T-helper 9 cell (primary cell): Measurements from ENCODE around the gene CIITA.
A peak's percentile ranks its signal among the peaks of the same experiment; 100 is the strongest.

Experiments used
- DNase-seq: peaks from one replicate; pipeline ENCODE4 v3.0.0-alpha.2; 2020

CIITA gene

GRCh38 chr16:10879681-10880589 is 2.9 kb downstream of the CIITA start:
- DNase-seq, result no peak

GRCh38 chr16:10880594-10881452 is 3.8 kb downstream of the CIITA start:
- no peak for DNase-seq

- no peak for DNase-seq
These were observed 4.6 kb downstream of the CIITA start for GRCh38 chr16:10881479-10882030.

- DNase-seq, result no peak
These were observed 6.0 kb downstream of the CIITA start for GRCh38 chr16:10883004-10883403.

GRCh38 chr16:10885246-10885645 is 8.2 kb downstream of the CIITA start:
- DNase-seq, result no peak

GRCh38 chr16:10888320-10888937 is 11.4 kb downstream of the CIITA start:
- DNase-seq, result no peak

- DNase-seq, result no peak
These were observed 12.9 kb downstream of the CIITA start for GRCh38 chr16:10889855-10890254.

- no peak for DNase-seq
These were observed 15.8 kb downstream of the CIITA start for GRCh38 chr16:10892782-10893318.

GRCh38 chr16:10895053-10895946 is 18.3 kb downstream of the CIITA start:
- peak; percentile 26 for DNase-seq

GRCh38 chr16:10896165-10896564 is 19.2 kb downstream of the CIITA start:
- no peak for DNase-seq

GRCh38 chr16:10896723-10897122 is 19.7 kb downstream of the CIITA start:
- no peak for DNase-seq

- no peak for DNase-seq
These were observed 20.1 kb downstream of the CIITA start for GRCh38 chr16:10897134-10897533.

- DNase-seq, result no peak
These were observed 26.0 kb downstream of the CIITA start for GRCh38 chr16:10902999-10903398.

GRCh38 chr16:10906482-10906881 is 29.5 kb downstream of the CIITA start:
- no peak for DNase-seq

- no peak for DNase-seq
These were observed 30.1 kb downstream of the CIITA start for GRCh38 chr16:10906914-10907756.

- DNase-seq, result no peak
These were observed 30.7 kb downstream of the CIITA start for GRCh38 chr16:10907757-10908045.

- no peak for DNase-seq
These were observed 34.3 kb downstream of the CIITA start for GRCh38 chr16:10911267-10911666.

GRCh38 chr16:10916534-10916933 is 39.5 kb downstream of the CIITA start:
- DNase-seq, result no peak

GRCh38 chr16:10918294-10919002 is 41.4 kb downstream of the CIITA start:
- DNase-seq, result peak; percentile 65

GRCh38 chr16:10919003-10919351 is 42.0 kb downstream of the CIITA start:
- DNase-seq, result no peak
